ENCODE results near the gene SAV1. TPM values are rescaled to one million over a fixed set of nuclear protein-coding genes. Genes with fewer than 3 reads are reported as not detected.

The SAV1 gene
- total and polyA plus RNA-seq, 2 of the 4 experiments (the other 2 are of a cell fraction), result 17.0 to 18.8 TPM

DNA sequence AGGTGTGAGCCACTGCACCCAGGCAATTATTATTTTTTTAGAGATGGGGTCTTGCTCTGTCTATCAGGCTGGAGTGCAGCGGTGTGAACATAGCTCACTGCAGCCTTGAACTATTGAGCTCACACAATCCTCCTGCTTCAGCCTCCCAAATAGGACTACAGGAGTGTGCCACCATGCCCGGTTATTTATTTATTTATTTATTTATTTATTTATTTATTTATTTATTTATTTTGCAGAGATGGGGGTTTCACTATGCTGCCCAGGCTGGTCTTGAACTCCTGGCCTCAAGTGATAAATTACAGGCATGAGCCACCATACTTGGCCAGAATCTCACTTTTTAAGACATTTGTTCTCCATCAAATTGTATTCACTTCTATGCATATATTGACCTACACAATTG is 51.8 kb downstream of the SAV1 start:
- CTCF ChIA-PET, result interaction anchor here (2.2 kb wide), 1 partner anchor 244 kb away, joined by 8 read pairs; no protein-coding TSS in a partner anchor

More for the DNA sequence above, 51.8 kb downstream of the SAV1 start:
- Histone ChIP-seq H3K18ac (ENCODE audit: low read depth, low read length) (no peak overlapping the region), H3K79me1 (ENCODE audit: low read depth in 1 of 2, low read length in 2 of 2) (no peaks in the 10 kb centered on the region), H3K36me3 (ENCODE audit: control insufficient read depth, insufficient read depth, low read length) (no peaks in the 10 kb centered on the region), H2BK5ac (ENCODE audit: low read depth, low read length, poor library complexity, severe bottlenecking) (no peak overlapping the region), H2BK120ac (ENCODE audit: low read depth, low read length) (no peak overlapping the region), H3K9ac (ENCODE audit: low read depth, low read length) (no peak overlapping the region), H2AK9ac (replicated peaks; ENCODE audit: low read depth, low read length, poor library complexity) (no peak overlapping the region), H2BK15ac (ENCODE audit: low read depth, low read length) (no peak overlapping the region), H3K9me3 (ENCODE audit: control insufficient read depth, insufficient read depth, low read length) (no peaks in the 10 kb centered on the region), H2AK5ac (ENCODE audit: low read depth, low read length) (no peak overlapping the region), H3K4ac (ENCODE audit: low read depth, low read length) (no peak overlapping the region), H3K56ac (ENCODE audit: extremely low read depth, insufficient read depth, low read length) (no peak overlapping the region), H3K14ac (replicated peaks; ENCODE audit: low read depth, low read length) (no peak overlapping the region), H3K27ac (ENCODE audit: insufficient read depth, low read length) (no peak overlapping the region), H4K20me1 (ENCODE audit: insufficient read depth, low read length) (no peaks in the 10 kb centered on the region), H3K27me3 (ENCODE audit: control insufficient read depth, insufficient read depth, low read length) (no peaks in the 10 kb centered on the region), H4K8ac (ENCODE audit: low read depth in 2 of 2, low read length in 2 of 2) (no peak overlapping the region), H3K23ac (ENCODE audit: low read depth, low read length) (no peak overlapping the region), H3K4me1 (ENCODE audit: control insufficient read depth, insufficient read depth, low read length) (no peaks in the 10 kb centered on the region), H3K9me1 (ENCODE audit: insufficient read depth, low read length) (no peaks in the 10 kb centered on the region), H4K91ac (ENCODE audit: insufficient read depth, low read depth, low read length) (no peak overlapping the region), H3K4me3 (ENCODE audit: insufficient read depth, low read depth, low read length) (no peak overlapping the region), H3K4me2 (ENCODE audit: low read depth, low read length) (no peak overlapping the region), H4K5ac (ENCODE audit: low read depth, low read length) (no peak overlapping the region), H2BK20ac (ENCODE audit: low read depth, low read length) (no peak overlapping the region), H2AFZ (replicated peaks; ENCODE audit: low read length, poor library complexity) (no peak overlapping the region)
- TF ChIP-seq POLR2A (IDR thresholded peaks at IDR 0.05; ENCODE audit: low read depth, low read length) (no peak), NFE2L2 (IDR thresholded peaks at IDR 0.05; ENCODE audit: low read depth, low read length) (no peak), MXI1 (IDR thresholded peaks at IDR 0.05; ENCODE audit: borderline replicate concordance, low read depth, low read length) (no peak), SMC3 (IDR thresholded peaks at IDR 0.05; ENCODE audit: low read depth, low read length) (no peak), RAD21 (IDR thresholded peaks at IDR 0.05; ENCODE audit: low read length) (no peak), MAZ (IDR thresholded peaks at IDR 0.05; ENCODE audit: borderline replicate concordance, low read depth, low read length) (no peak), BHLHE40 (IDR thresholded peaks at IDR 0.05; ENCODE audit: low read depth, low read length) (no peak), RFX5 (IDR thresholded peaks at IDR 0.05; ENCODE audit: low read depth, low read length) (no peak), CEBPB (IDR thresholded peaks at IDR 0.05; ENCODE audit: low read depth, low read length) (no peak), RCOR1 (IDR thresholded peaks at IDR 0.05; ENCODE audit: insufficient replicate concordance, low read length) (no peak), MAFK (IDR thresholded peaks at IDR 0.05; ENCODE audit: low read depth, low read length) (no peak), FOS (IDR thresholded peaks at IDR 0.05; ENCODE audit: low read depth, low read length) (no peak), CHD1 (IDR thresholded peaks at IDR 0.05; ENCODE audit: low read depth, low read length) (no peak)
- TF ChIP-seq, protein P1, sequence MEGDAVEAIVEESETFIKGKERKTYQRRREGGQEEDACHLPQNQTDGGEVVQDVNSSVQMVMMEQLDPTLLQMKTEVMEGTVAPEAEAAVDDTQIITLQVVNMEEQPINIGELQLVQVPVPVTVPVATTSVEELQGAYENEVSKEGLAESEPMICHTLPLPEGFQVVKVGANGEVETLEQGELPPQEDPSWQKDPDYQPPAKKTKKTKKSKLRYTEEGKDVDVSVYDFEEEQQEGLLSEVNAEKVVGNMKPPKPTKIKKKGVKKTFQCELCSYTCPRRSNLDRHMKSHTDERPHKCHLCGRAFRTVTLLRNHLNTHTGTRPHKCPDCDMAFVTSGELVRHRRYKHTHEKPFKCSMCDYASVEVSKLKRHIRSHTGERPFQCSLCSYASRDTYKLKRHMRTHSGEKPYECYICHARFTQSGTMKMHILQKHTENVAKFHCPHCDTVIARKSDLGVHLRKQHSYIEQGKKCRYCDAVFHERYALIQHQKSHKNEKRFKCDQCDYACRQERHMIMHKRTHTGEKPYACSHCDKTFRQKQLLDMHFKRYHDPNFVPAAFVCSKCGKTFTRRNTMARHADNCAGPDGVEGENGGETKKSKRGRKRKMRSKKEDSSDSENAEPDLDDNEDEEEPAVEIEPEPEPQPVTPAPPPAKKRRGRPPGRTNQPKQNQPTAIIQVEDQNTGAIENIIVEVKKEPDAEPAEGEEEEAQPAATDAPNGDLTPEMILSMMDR (conservative IDR thresholded peaks at IDR 0.05; ENCODE audit: low read depth, low read length), result no peak
- TF ChIP-seq, protein P2, sequence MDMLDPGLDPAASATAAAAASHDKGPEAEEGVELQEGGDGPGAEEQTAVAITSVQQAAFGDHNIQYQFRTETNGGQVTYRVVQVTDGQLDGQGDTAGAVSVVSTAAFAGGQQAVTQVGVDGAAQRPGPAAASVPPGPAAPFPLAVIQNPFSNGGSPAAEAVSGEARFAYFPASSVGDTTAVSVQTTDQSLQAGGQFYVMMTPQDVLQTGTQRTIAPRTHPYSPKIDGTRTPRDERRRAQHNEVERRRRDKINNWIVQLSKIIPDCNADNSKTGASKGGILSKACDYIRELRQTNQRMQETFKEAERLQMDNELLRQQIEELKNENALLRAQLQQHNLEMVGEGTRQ (IDR thresholded peaks at IDR 0.05; ENCODE audit: low read depth, low read length), result no peak
- TF ChIP-seq, protein P3, sequence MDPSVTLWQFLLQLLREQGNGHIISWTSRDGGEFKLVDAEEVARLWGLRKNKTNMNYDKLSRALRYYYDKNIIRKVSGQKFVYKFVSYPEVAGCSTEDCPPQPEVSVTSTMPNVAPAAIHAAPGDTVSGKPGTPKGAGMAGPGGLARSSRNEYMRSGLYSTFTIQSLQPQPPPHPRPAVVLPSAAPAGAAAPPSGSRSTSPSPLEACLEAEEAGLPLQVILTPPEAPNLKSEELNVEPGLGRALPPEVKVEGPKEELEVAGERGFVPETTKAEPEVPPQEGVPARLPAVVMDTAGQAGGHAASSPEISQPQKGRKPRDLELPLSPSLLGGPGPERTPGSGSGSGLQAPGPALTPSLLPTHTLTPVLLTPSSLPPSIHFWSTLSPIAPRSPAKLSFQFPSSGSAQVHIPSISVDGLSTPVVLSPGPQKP (IDR thresholded peaks at IDR 0.05; ENCODE audit: borderline replicate concordance, low read depth, low read length), result no peak
- intact Hi-C loops (cut with micrococcal nuclease), result no loop called here
- DNase-seq, result no peak
- POLR2A ChIA-PET (ENCODE audit: unreplicated experiment), result no interaction called here
- in situ Hi-C loops (cut with MboI; ENCODE audit: low sequenced_read_pairs), result no loop called here
- no peak for ATAC-seq (ENCODE audit: low read depth)
- WGBS, 2 experiments (ENCODE audit: extremely low coverage in 2 of 2, insufficient read length in 1 of 2), result no CpG with 5 or more reads among the region's 2 CpGs
- dilution Hi-C loops (cut with HindIII; ENCODE audit: low sequenced_read_pairs, unreplicated experiment), result no loop called here
- BruUV-seq (replicated peaks), result no TSS peak
